IMR-90 (cell line): ENCODE measurements around the gene IHH. TPM values are rescaled to one million over a fixed set of nuclear protein-coding genes. Genes with fewer than 3 reads are reported as not detected.
A peak's percentile ranks its signal among the peaks of the same experiment; 100 is the strongest.

Source experiments
- ATAC-seq: fragments of 200-7000 bp; cut with Tn5 transposase; 2 replicates; pipeline ENCODE4 v1.9.1; 2020; ENCODE audit warnings: low read depth, mild to moderate bottlenecking, moderate library complexity
- BruUV-seq: library from RNA; stranded (reverse); fragments of 400-500 nt; replicated peaks from 2 replicates; lab custom pipeline; 2021; lab: Mats Ljungman, UMichigan
- CTCF ChIA-PET: fragments of 300-600 bp; formaldehyde crosslinking; extraction: SDS; loops from one replicate; lab custom pipeline; 2021; ENCODE audit warnings: antibody characterized with exemption; lab: Yijun Ruan, JAX
- POLR2A ChIA-PET: fragments of 300-600 bp; sonication (Branson Sonifier 250); formaldehyde crosslinking; loops from one replicate; lab custom pipeline; 2022; ENCODE audit warnings: antibody characterized with exemption; ENCODE audit not compliant: unreplicated experiment; lab: Charles Lee
- DNase-seq: peaks from one replicate; pipeline ENCODE4 v3.0.0; 2013
- H2AFZ ChIP-seq: replicated peaks from 2 replicates; pipeline ENCODE3; 2013; ENCODE audit warnings: low read length, mild to moderate bottlenecking; ENCODE audit not compliant: poor library complexity
- H2AK5ac ChIP-seq: 2 replicates; pipeline ENCODE4 v1.6.1; 2013; ENCODE audit warnings: low read depth, low read length, inconsistent platforms
- H2AK9ac ChIP-seq: replicated peaks from 2 replicates; pipeline ENCODE3; 2013; ENCODE audit warnings: mild to moderate bottlenecking, low read depth, low read length, moderate library complexity; ENCODE audit not compliant: poor library complexity
- H2BK120ac ChIP-seq: 2 replicates; pipeline ENCODE4 v1.6.1; 2013; ENCODE audit warnings: low read depth, low read length, inconsistent platforms
- H2BK15ac ChIP-seq: 3 replicates; pipeline ENCODE4 v1.6.1; 2013; ENCODE audit warnings: low read depth, low read length, inconsistent platforms
- H2BK20ac ChIP-seq: 2 replicates; pipeline ENCODE4 v1.6.1; 2013; ENCODE audit warnings: low read depth, mild to moderate bottlenecking, inconsistent platforms, low read length, moderate library complexity
- H2BK5ac ChIP-seq: 2 replicates; pipeline ENCODE4 v1.6.1; 2013; ENCODE audit warnings: mild to moderate bottlenecking, low read depth, low read length, inconsistent platforms; ENCODE audit not compliant: poor library complexity, severe bottlenecking
- H3K14ac ChIP-seq: replicated peaks from 2 replicates; pipeline ENCODE4 v1.6.1; 2013; ENCODE audit warnings: low read depth, low read length, inconsistent platforms
- H3K18ac ChIP-seq: 2 replicates; pipeline ENCODE4 v1.6.1; 2013; ENCODE audit warnings: low read depth, low read length, control low read depth
- H3K23ac ChIP-seq: 2 replicates; pipeline ENCODE4 v1.6.1; 2013; ENCODE audit warnings: low read depth, low read length, inconsistent platforms
- H3K27ac ChIP-seq: 2 replicates; pipeline ENCODE4 v1.5.1; 2013; ENCODE audit warnings: mild to moderate bottlenecking, control low read depth, low read length; ENCODE audit not compliant: insufficient read depth
- H3K27me3 ChIP-seq: 2 replicates; pipeline ENCODE4 v1.6.1; 2013; ENCODE audit warnings: low read length; ENCODE audit not compliant: control insufficient read depth, insufficient read depth
- H3K36me3 ChIP-seq: 2 replicates; pipeline ENCODE4 v1.6.1; 2013; ENCODE audit warnings: low read length, mixed read lengths; ENCODE audit not compliant: control insufficient read depth, insufficient read depth
- H3K4ac ChIP-seq: 2 replicates; pipeline ENCODE4 v1.6.1; 2013; ENCODE audit warnings: low read depth, low read length, inconsistent platforms
- H3K4me1 ChIP-seq: 2 replicates; pipeline ENCODE4 v1.6.1; 2013; ENCODE audit warnings: low read length, mixed read lengths; ENCODE audit not compliant: control insufficient read depth, insufficient read depth
- H3K4me2 ChIP-seq: 2 replicates; pipeline ENCODE4 v1.6.1; 2013; ENCODE audit warnings: low read depth, mild to moderate bottlenecking, control low read depth, low read length, moderate library complexity
- H3K4me3 ChIP-seq: 2 replicates; pipeline ENCODE4 v1.5.1; 2013; ENCODE audit warnings: low read depth, mild to moderate bottlenecking, control low read depth, low read length, moderate library complexity; ENCODE audit not compliant: insufficient read depth
- H3K56ac ChIP-seq: 2 replicates; pipeline ENCODE4 v1.6.1; 2013; ENCODE audit warnings: low read length, inconsistent platforms; ENCODE audit not compliant: insufficient read depth; ENCODE audit errors: extremely low read depth
- H3K79me1 ChIP-seq, 2 experiments: 2 replicates each; pipeline ENCODE4 v1.6.1; 2013; ENCODE audit warnings: low read length in 2 of 2, inconsistent platforms in 1 of 2, low read depth in 1 of 2
- H3K9ac ChIP-seq: 2 replicates; pipeline ENCODE4 v1.6.1; 2013; ENCODE audit warnings: low read depth, low read length, control low read depth
- H3K9me1 ChIP-seq: 2 replicates; pipeline ENCODE4 v1.6.1; 2013; ENCODE audit warnings: low read length, inconsistent platforms; ENCODE audit not compliant: insufficient read depth
- H3K9me3 ChIP-seq: 2 replicates; pipeline ENCODE4 v1.6.1; 2013; ENCODE audit warnings: low read length; ENCODE audit not compliant: control insufficient read depth, insufficient read depth
- H4K20me1 ChIP-seq: 2 replicates; pipeline ENCODE4 v1.6.1; 2013; ENCODE audit warnings: low read length, inconsistent platforms; ENCODE audit not compliant: insufficient read depth
- H4K5ac ChIP-seq: 2 replicates; pipeline ENCODE4 v1.6.1; 2013; ENCODE audit warnings: mild to moderate bottlenecking, low read depth, low read length, control low read depth
- H4K8ac ChIP-seq, 2 experiments: 2 replicates each; pipeline ENCODE4 v1.6.1; 2013; ENCODE audit warnings: low read depth in 2 of 2, low read length in 2 of 2, control low read depth in 1 of 2, inconsistent platforms in 1 of 2
- H4K91ac ChIP-seq: 2 replicates; pipeline ENCODE4 v1.6.1; 2013; ENCODE audit warnings: low read depth, low read length, inconsistent platforms; ENCODE audit not compliant: insufficient read depth
- RAD21 ChIP-seq: IDR thresholded peaks from 2 replicates; pipeline ENCODE4 v1.6.1; 2012; ENCODE audit warnings: low read length, improper control_type of control experiment
- RCOR1 ChIP-seq: IDR thresholded peaks from 2 replicates; pipeline ENCODE4 v1.6.1; 2012; ENCODE audit warnings: mild to moderate bottlenecking, low read length, improper control_type of control experiment; ENCODE audit not compliant: insufficient replicate concordance
- SMC3 ChIP-seq: fragments of 150-350 bp; IDR thresholded peaks from 2 replicates; pipeline ENCODE4 v1.6.1; 2016; ENCODE audit warnings: low read depth, mild to moderate bottlenecking, antibody characterized with exemption, low read length, moderate library complexity
- WGBS, 2 experiments: methylation state at CpG; one replicate each; pipeline versions ENCODE4 v1.1.5 to v1.1.7; 2013; ENCODE audit warnings: missing lambda C conversion rate in 2 of 2; ENCODE audit not compliant: insufficient read length in 1 of 2; ENCODE audit errors: extremely low coverage in 2 of 2; 5-methylcytosine and 5-hydroxymethylcytosine counted together
- dilution Hi-C: fragments of 300-500 bp; cut with HindIII; formaldehyde crosslinking; loops from one replicate; pipeline ENCODE4 v1.14.3; 2018; ENCODE audit warnings: low sequenced_read_pairs; ENCODE audit not compliant: unreplicated experiment
- in situ Hi-C: fragments of 300-500 bp; cut with MboI; formaldehyde crosslinking; loops from 3 replicates; pipeline ENCODE4 v1.14.3; 2019; ENCODE audit warnings: low sequenced_read_pairs, inconsistent platforms, mixed read lengths
- intact Hi-C: fragments of 100-400 bp; cut with micrococcal nuclease; formaldehyde crosslinking; loops from 2 replicates; pipeline ENCODE4 v1.10.0; 2022
- polyA plus RNA-seq, 3 experiments: library from polyadenylated mRNA; depleted of rRNA; stranded (reverse); fragments of >200 nt; gene quantifications; 2 replicates each; pipeline ENCODE4 v1.2.3, GENCODE V29; 2012; ENCODE audit warnings: low replicate concordance in 1 of 3
- total RNA-seq: library from RNA; depleted of rRNA; stranded (reverse); fragments of >200 nt; gene quantifications from 2 replicates; pipeline ENCODE4 v1.2.3, GENCODE V29; 2012
- TF ChIP-seq, protein P1 (sequence below): conservative IDR thresholded peaks from 2 replicates; pipeline ENCODE4 v1.5.1; 2012; ENCODE audit warnings: mild to moderate bottlenecking, low read depth, low read length, improper control_type of control experiment

The IHH gene
- total and polyA plus RNA-seq, 2 of the 4 experiments (the other 2 are of a cell fraction): not detected

DNA sequence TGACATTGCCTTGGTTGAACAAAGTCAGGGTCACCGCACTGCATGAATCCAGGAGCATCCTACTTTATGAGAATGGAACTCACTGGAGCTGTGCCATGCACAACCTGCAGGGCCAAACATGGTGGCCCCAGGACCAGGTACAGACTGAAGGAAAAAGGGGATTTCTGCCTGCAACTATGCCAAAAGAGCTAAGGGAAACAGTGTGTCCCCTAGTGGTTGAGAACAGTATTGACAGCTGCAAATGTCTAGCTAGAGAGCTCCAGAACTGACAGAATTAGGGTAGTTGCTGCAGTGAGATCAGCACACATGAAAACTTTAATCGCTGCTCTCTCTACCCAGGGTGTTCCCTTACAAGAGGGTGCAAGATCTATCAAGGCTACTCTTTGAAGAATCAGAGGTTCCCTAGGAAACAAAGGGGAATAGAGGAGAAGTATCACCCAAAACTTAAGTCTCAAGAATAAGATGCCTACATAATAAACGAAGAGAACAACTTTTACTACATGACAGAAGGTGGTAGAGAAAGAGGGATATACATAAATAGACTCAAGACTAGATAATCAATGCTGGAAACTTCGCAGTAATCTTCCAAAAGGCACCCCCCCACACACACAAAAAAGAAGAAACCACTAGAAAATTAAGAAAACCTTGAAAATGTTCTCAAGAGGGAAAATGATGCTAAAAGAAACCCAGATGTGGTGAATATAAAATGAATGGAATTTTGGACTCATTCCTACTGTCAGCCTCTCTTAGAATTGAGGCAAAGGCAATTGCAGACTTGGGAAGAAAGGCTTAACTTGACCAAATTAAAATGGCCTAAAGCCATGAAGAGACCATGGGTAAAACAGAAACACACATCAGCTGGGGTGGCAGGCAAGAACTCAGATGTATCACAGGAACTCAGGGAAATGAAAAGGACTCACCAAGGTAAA, 43.6 kb upstream of the IHH start:
- TF ChIP-seq RCOR1 (no peak), SMC3 (peak; percentile 59), RAD21 (peak; percentile 48; the same call in 1 of the 2 replicates)
- TF ChIP-seq, protein P1, sequence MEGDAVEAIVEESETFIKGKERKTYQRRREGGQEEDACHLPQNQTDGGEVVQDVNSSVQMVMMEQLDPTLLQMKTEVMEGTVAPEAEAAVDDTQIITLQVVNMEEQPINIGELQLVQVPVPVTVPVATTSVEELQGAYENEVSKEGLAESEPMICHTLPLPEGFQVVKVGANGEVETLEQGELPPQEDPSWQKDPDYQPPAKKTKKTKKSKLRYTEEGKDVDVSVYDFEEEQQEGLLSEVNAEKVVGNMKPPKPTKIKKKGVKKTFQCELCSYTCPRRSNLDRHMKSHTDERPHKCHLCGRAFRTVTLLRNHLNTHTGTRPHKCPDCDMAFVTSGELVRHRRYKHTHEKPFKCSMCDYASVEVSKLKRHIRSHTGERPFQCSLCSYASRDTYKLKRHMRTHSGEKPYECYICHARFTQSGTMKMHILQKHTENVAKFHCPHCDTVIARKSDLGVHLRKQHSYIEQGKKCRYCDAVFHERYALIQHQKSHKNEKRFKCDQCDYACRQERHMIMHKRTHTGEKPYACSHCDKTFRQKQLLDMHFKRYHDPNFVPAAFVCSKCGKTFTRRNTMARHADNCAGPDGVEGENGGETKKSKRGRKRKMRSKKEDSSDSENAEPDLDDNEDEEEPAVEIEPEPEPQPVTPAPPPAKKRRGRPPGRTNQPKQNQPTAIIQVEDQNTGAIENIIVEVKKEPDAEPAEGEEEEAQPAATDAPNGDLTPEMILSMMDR: peak; percentile 65
- H2BK15ac ChIP-seq: no peak overlapping the region
- in situ Hi-C loops: no loop called here
- H2BK120ac ChIP-seq: no peak overlapping the region
- H2AK9ac ChIP-seq: no peak overlapping the region
- H3K4me1 ChIP-seq: no peaks in the 10 kb centered on the region
- no peak overlapping the region for H2BK20ac ChIP-seq
- ChIA-PET CTCF (interaction anchor here (0.5 to 1.6 kb wide), 16 partner anchors 9 to 63 kb away, joined by 3 to 7 read pairs (median 4); partner anchors contain the start of gene IHH), POLR2A (no interaction called here)
- no peaks in the 10 kb centered on the region for H4K20me1 ChIP-seq
- intact Hi-C loops: no loop called here
- H2BK5ac ChIP-seq: no peak overlapping the region
- DNase-seq (peak; percentile 32), ATAC-seq (peak; percentile 70)
- no peak overlapping the region for H3K4ac ChIP-seq
- no peak overlapping the region for H3K4me3 ChIP-seq
- dilution Hi-C loops: no loop called here
- no TSS peak for BruUV-seq
- H2AFZ ChIP-seq: no peak overlapping the region
- H4K8ac ChIP-seq: no peak overlapping the region
- H3K79me1 ChIP-seq: no peaks in the 10 kb centered on the region
- no peaks in the 10 kb centered on the region for H3K9me3 ChIP-seq
- H3K23ac ChIP-seq: no peak overlapping the region
- 78% methylated on average over 1 of the region's 4 CpGs; no CpG with 5 or more reads in 1 of the 2 experiments for WGBS, 2 experiments
- H3K4me2 ChIP-seq: no peak overlapping the region
- no peak overlapping the region for H3K14ac ChIP-seq
- H2AK5ac ChIP-seq: no peak overlapping the region
- H3K27ac ChIP-seq: no peak overlapping the region
- no peak overlapping the region for H3K9ac ChIP-seq
- H3K56ac ChIP-seq: no peak overlapping the region
- no peak overlapping the region for H4K5ac ChIP-seq
- no peak overlapping the region for H3K18ac ChIP-seq
- no peaks in the 10 kb centered on the region for H3K27me3 ChIP-seq
- no peaks in the 10 kb centered on the region; the same call in 1 of the 2 replicates for H3K9me1 ChIP-seq
- no peak overlapping the region for H4K91ac ChIP-seq
- H3K36me3 ChIP-seq: no peaks in the 10 kb centered on the region
